GM12878 (cell line): ENCODE data around the gene IQGAP1. TPM values are rescaled to one million over a fixed set of nuclear protein-coding genes. Genes with fewer than 3 reads are reported as not detected.

Experiments used
- ATF2 ChIP-seq: IDR thresholded peaks from 2 replicates; pipeline ENCODE4 v1.6.1; 2012; ENCODE audit warnings: low read length, inconsistent platforms
- CUX1 ChIP-seq: IDR thresholded peaks from 2 replicates; pipeline ENCODE4 v1.6.1; 2012; ENCODE audit warnings: improper control_type of control experiment, low read depth, low read length; ENCODE audit not compliant: insufficient replicate concordance
- MTA2 ChIP-seq: fragments of 450-650 bp; IDR thresholded peaks from 2 replicates; pipeline ENCODE4 v1.6.1; 2016; ENCODE audit warnings: low read depth, mild to moderate bottlenecking, moderate library complexity
- MTA3 ChIP-seq: IDR thresholded peaks from 2 replicates; pipeline ENCODE4 v1.6.1; 2012; ENCODE audit warnings: low read length, inconsistent platforms, borderline replicate concordance
- PML ChIP-seq: IDR thresholded peaks from 2 replicates; pipeline ENCODE4 v1.6.1; 2012; ENCODE audit warnings: low read length, inconsistent platforms
- POU2F2 ChIP-seq: IDR thresholded peaks from 3 replicates; pipeline ENCODE4 v1.6.1; 2011; ENCODE audit warnings: low read depth, mild to moderate bottlenecking, low read length, borderline replicate concordance
- RAD21 ChIP-seq: IDR thresholded peaks from 2 replicates; pipeline ENCODE4 v1.6.1; 2011; ENCODE audit warnings: mild to moderate bottlenecking, low read depth, low read length, moderate library complexity; ENCODE audit not compliant: insufficient read depth
- SMAD1 ChIP-seq: fragments of 450-650 bp; IDR thresholded peaks from 2 replicates; pipeline ENCODE4 v1.6.1; 2018; ENCODE audit warnings: mild to moderate bottlenecking, low read depth; ENCODE audit not compliant: partially characterized antibody
- TAF1 ChIP-seq: IDR thresholded peaks from 2 replicates; pipeline ENCODE4 v1.6.1; 2011; ENCODE audit warnings: mild to moderate bottlenecking, low read depth, low read length, borderline replicate concordance
- ZBTB33 ChIP-seq: fragments of 450-650 bp; IDR thresholded peaks from 2 replicates; pipeline ENCODE4 v1.6.1; 2017; ENCODE audit warnings: mild to moderate bottlenecking
- polyA plus RNA-seq, 11 experiments: library from polyadenylated mRNA; depleted of rRNA in 4 of 11; unstranded in 6 of 11; stranded (reverse) in 5 of 11; fragments of >200 nt; fragmentation: Nextera tagmentation in 4 of 11; fragmentation: Illumina TruSeq in 1 of 11; extraction: Ambion mirVana in 4 of 11; extraction: Trizol in 1 of 11; gene quantifications; 1 replicate in 1 of 11; 2 replicates in 10 of 11; pipeline versions ENCODE4 v1.2.1 to v1.2.3, GENCODE V29; 2011 to 2016; ENCODE audit warnings: inconsistent platforms in 2 of 11, missing spikeins in 2 of 11, low read depth in 1 of 11
- total RNA-seq, 4 experiments: library from RNA; depleted of rRNA in 3 of 4; stranded (reverse); fragments of >200 nt in 3 of 4; fragmentation: Illumina TruSeq in 1 of 4; extraction: Trizol in 1 of 4; gene quantifications; 2 replicates each; pipeline versions ENCODE4 v1.2.1 to v1.2.3, GENCODE V29; 2013 to 2021

Gene IQGAP1
- total and polyA plus RNA-seq, 10 of the 15 experiments (the other 5 are each of a cell fraction or from before 2014, with no cell fraction given), result 65.2 to 250 (median 112) TPM

GRCh38 chr15:90519688-90520087 is 131.6 kb downstream of the IQGAP1 start (continued):
- no peak for TF ChIP-seq ATF2
- TF ChIP-seq SMAD1, result no peak
- TF ChIP-seq PML, result no peak
- TF ChIP-seq CUX1, result no peak
- TF ChIP-seq TAF1, result no peak
- TF ChIP-seq RAD21, result no peak
- TF ChIP-seq MTA2, result no peak
- no peak for TF ChIP-seq ZBTB33
- TF ChIP-seq MTA3, result no peak
- TF ChIP-seq POU2F2, result no peak
